ENCODE measurements around the gene SLC7A7. TPM values are rescaled to one million over a fixed set of nuclear protein-coding genes. Genes with fewer than 3 reads are reported as not detected.
A peak's percentile ranks its signal among the peaks of the same experiment; 100 is the strongest.

Gene SLC7A7
- total RNA-seq, 1 experiment from 2014 or later = 3.1 TPM

- Mint-ChIP-seq H3K9me3 (peaks cover 0 to 4% of the 10 kb centered on the region in 2 experiments; a peak in 2 of 5 replicates), H3K4me1 (peaks cover 17 to 23% of the 10 kb centered on the region in 2 experiments), H3K27ac (peak overlapping the region in 2 of 3 experiments; percentile 97 to 99; a peak in 5 of 7 replicates), H3K36me3 (ENCODE audit: insufficient read depth in 1 of 3, low read depth in 3 of 3) (peaks cover 18 to 36% (median 35%) of the 10 kb centered on the region in 3 experiments), H3K4me3 (peak overlapping the region; percentile 96), H3K27me3 (ENCODE audit: low read depth) (no peaks in the 10 kb centered on the region)
- H3K79me1 ChIP-seq (ENCODE audit: insufficient read depth, low read depth, low read length, poor library complexity, severe bottlenecking) = peaks cover 4% of the 10 kb centered on the region
- H4K8ac ChIP-seq (replicated peaks; ENCODE audit: insufficient read length, low read depth, low read length) = no peak overlapping the region
- no peak overlapping the region for H4K5ac ChIP-seq (ENCODE audit: insufficient read length, low read depth, low read length)
- H3K4me2 ChIP-seq (ENCODE audit: insufficient read depth, insufficient read length, low read length) = peak overlapping the region; percentile 92
- H4K91ac ChIP-seq (ENCODE audit: insufficient read length, low read depth, low read length) = no peak overlapping the region
- H2AFZ ChIP-seq (ENCODE audit: low read length) = no peak overlapping the region
- H3K14ac ChIP-seq (ENCODE audit: insufficient read depth, low read length) = no peak overlapping the region
- H3K9ac ChIP-seq (ENCODE audit: extremely low read depth, insufficient read length, low read length) = peak overlapping the region; percentile 81
- no peak for TF ChIP-seq CTCF (conservative IDR thresholded peaks at IDR 0.05)
- H3K79me2 ChIP-seq (ENCODE audit: insufficient read depth, low read length) = peaks cover 5% of the 10 kb centered on the region; the same call in 1 of the 2 replicates
- no peak overlapping the region for H3K18ac ChIP-seq (ENCODE audit: insufficient read length, low read depth, low read length)
- H3K56ac ChIP-seq (ENCODE audit: insufficient read length, low read depth, low read length) = no peak overlapping the region
- H2BK12ac ChIP-seq (ENCODE audit: insufficient read length, low read depth, low read length) = no peak overlapping the region
- no peaks in the 10 kb centered on the region for H3K4me1 ChIP-seq (ENCODE audit: insufficient read depth, low read length)
- H2BK15ac ChIP-seq (ENCODE audit: low read depth, low read length) = no peak overlapping the region
- DNase-seq = no peak
- H3T11ph ChIP-seq (ENCODE audit: low read length) = no peak overlapping the region
- H2AK5ac ChIP-seq (ENCODE audit: insufficient read length, low read length) = no peak overlapping the region
- peaks cover 6% of the 10 kb centered on the region for H3K23me2 ChIP-seq (ENCODE audit: insufficient read length, low read depth, low read length, poor library complexity, severe bottlenecking)
- H3K27me3 ChIP-seq (ENCODE audit: insufficient read depth, low read length) = no peaks in the 10 kb centered on the region
- H2BK20ac ChIP-seq (ENCODE audit: low read depth, low read length, poor library complexity, severe bottlenecking) = no peak overlapping the region
- 0 out of 2 replicates have a peak overlapping the region, but pooled peaks have one; percentile 59 for H3K4ac ChIP-seq (ENCODE audit: low read depth, low read length)
- no peaks in the 10 kb centered on the region for H3K9me3 ChIP-seq (ENCODE audit: control insufficient read depth, low read depth, low read length)
- H2BK120ac ChIP-seq (ENCODE audit: low read depth, low read length, poor library complexity, severe bottlenecking) = no peak overlapping the region
- H3K23ac ChIP-seq (ENCODE audit: insufficient read length, low read depth, low read length) = no peak overlapping the region
- H2BK5ac ChIP-seq (ENCODE audit: insufficient read length, low read length) = no peak overlapping the region
- no peak overlapping the region for H3K27ac ChIP-seq (ENCODE audit: insufficient read length, low read depth, low read length)
- no CpG with 5 or more reads among the region's 3 CpGs for WGBS (ENCODE audit: extremely low coverage, insufficient read length, low lambda C conversion rate)
- no peaks in the 10 kb centered on the region for H4K20me1 ChIP-seq (ENCODE audit: control insufficient read depth, insufficient read depth, insufficient read length)
Observed at GRCh38 chr14:22830443-22831010, 15.3 kb upstream of the SLC7A7 start.

Measured in H9 (cell line).